GM12892 (cell line): Measurements from ENCODE around the gene SNHG17.

Source experiments
- POLR2A ChIP-seq: IDR thresholded peaks from 2 replicates; pipeline ENCODE4 v1.6.1; 2011; ENCODE audit warnings: low read depth, low read length, control low read depth
- POLR2AphosphoS5 ChIP-seq: IDR thresholded peaks from 2 replicates; pipeline ENCODE4 v1.6.1; 2011; ENCODE audit warnings: low read depth, low read length, control low read depth
- TAF1 ChIP-seq: IDR thresholded peaks from 2 replicates; pipeline ENCODE4 v1.6.1; 2011; ENCODE audit warnings: low read depth, mild to moderate bottlenecking, control low read depth, low read length, borderline replicate concordance

GRCh38 chr20:38445381-38445796 is 10.3 kb upstream of the SNHG17 start:
- TF ChIP-seq POLR2A, result no peak
- no peak for TF ChIP-seq POLR2AphosphoS5
- no peak for TF ChIP-seq TAF1
